Medulla oblongata (tissue), 1 donor: Measurements from ENCODE around the gene FCHSD2.
A peak's percentile ranks its signal among the peaks of the same experiment; 100 is the strongest.
"Not testable (repeated sequence)": the region's sequence is repeated elsewhere in the genome, so short reads cannot be mapped to it uniquely, and the experiment has no call there.

Experiments used
- DNase-seq: peaks from one replicate; pipeline ENCODE4 v3.0.0-alpha.2; 2015; ENCODE audit errors: extremely low spot score

The FCHSD2 gene

DNA sequence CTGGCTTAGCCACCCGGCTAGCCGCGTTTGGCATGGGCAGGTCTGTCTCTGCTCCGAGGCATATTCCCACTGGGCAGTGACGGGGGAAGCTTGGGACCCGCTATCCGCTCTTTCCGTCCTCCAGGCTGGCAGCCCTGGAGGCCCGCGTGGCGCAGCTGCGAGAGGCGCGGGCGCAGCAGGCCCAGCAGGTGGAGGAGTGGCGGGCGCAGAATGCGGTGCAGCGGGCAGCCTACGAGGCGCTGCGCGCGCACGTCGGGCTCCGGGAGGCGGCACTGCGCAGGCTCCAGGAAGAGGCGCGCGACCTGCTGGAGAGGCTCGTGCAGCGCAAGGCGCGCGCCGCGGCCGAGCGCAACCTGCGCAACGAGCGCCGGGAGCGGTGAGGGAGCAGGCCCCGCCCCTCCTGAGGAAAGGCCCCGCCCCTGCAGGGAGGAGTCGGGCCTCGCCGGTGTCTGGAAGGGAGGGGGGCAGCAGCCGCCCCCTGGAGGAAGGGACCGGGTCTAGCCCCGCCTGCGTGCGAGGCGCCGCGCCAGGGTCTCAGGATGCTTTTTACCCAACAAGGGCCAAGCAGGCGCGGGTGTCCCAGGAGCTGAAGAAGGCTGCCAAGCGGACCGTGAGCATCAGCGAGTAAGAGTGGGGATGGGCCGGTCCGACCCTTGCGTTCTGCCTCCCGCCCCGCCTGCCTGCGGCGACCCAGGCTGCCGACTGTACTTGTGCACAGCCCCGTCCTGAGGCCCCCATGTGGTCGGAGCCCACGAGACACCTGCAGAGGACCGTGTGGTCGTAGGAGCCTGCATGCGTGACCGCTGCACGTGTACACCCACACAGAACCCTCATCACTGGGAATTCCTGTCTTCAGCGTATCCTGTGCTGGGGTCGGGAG, 320.0 kb downstream of the FCHSD2 start:
- DNase-seq, result peak; percentile 87

DNA sequence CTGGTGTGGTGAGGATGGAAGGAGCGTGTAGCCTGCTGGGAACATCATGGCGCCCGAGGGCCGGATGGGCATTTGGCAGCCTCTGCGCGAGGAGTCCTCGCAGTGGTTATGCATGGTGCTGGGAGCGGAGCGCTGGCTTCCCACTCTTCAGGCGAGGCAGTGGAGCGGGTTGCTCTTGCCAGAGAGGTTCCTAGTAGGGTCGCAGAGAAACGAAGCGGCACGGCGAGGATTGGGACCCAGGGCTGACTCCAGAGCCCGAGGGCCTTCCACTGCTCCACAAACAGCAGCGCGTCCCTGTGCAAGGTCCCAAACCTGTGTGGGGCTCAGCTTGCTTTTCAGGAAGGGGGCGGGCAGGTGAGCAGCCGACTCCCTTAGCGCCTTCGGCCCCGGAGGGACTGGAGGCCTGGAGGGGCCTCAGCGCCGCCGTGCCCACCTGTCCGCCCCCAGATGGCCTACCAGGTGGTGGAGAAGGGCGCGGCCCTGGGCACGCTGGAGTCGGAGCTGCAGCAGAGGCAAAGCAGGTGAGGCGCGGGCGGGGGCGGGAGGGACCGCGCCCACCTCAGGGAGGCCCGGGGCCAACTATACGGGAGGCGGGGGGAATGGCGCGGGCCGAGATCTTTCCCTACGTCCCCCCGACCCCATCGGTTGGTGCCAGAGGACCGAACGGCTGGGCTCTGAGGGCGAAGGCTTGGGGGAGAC, 320.7 kb downstream of the FCHSD2 start:
- no peak for DNase-seq

- DNase-seq, result no peak
Observed at GRCh38 chr11:72820439-72821139, 321.5 kb downstream of the FCHSD2 start.

GRCh38 chr11:72818971-72819370, 323.1 kb downstream of the FCHSD2 start:
- no peak for DNase-seq

DNA sequence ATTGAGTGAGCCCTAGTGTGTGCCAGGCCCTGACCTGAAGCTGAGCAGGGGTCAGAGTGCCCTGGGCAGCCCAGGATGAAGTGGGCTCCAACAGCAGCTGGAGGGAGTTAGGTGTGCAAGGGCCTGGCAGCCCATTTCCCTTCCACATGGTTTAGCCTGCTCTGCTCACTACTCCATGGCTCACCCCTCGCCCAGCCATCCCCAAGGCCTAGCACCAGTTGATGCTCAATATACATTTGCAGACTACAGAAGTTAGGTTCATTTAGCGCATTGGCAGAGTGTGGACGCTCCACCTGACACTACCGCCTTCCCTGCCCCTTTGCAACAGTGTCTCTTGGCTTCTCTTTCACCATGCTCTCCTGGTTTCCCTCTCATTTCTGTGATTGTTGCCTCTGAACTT, 324.2 kb downstream of the FCHSD2 start:
- DNase-seq, result no peak

- no peak for DNase-seq
Observed at GRCh38 chr11:72816404-72816990, 325.6 kb downstream of the FCHSD2 start.

DNA sequence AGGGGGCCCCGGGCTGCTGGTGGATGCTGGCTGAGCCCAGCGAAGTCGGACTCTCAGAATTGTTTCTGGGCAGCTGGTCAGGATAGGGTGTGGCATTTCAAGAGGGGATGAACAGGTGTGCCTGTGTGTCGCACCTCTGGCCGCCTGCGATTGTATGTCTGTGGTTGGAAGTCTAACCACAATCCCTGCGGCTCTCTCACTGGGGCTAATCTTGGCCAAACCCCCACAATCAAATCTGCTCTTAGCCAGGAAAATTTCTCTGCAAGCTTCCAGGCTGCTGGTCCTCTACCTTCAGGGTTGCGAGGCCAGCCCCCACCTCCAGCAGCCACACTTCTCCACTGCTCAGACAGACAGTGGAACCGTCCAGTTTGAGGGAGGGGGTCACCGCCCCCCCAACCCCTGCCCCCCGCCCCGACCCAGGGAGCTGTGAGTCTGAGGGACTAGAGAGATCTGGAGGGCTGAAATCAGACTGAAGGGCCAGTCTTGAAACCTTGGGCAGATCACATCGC, 327.0 kb downstream of the FCHSD2 start:
- no peak for DNase-seq

DNA sequence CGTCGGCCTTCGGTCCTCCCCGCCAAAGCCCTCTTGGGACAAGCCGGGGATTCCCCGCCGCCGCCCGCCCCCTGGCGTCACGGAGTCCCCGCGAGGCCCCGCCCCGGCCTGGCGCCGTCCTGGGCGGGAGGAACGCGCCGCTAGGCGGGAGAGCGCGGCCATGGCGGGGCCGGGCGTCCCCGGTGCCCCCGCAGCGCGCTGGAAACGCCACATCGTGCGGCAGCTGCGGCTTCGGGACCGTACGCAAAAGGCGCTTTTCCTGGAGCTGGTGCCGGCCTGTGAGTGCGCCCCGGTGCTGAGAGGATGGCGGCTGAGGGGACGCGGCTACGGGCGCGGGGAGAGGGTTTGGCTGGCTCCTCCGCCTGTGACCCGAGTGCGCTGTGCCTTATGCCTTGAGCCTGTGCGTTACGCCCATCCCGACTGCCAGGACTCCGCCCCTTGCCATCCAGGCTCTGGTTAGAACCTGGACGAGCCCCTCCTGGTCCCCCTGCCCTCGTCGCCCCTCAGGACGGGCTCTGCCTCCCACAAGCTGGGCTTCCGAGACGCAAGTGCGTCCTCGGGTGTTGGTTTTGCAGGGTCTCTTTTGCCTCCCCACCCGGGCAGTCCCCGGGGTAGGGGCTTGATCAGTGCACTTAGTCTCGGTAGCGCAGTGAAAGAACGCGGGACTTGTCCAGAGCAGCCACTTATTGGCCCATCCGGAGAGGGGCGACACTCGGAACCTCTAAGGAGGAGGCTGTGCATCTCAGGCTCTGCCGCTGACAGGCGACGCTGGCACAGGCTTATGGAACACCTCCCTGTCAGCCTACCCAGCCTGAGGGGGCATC, 327.6 kb downstream of the FCHSD2 start, which contains the start of gene ATG16L2:
Gene ATG16L2 (plus strand): TSS at position 126 of the 824 bp plus-strand sequence. CDS start 35 bp downstream, at position 161.
- DNase-seq, result peak; percentile 93

GRCh38 chr11:72813740-72814285, 328.3 kb downstream of the FCHSD2 start:
- peak; percentile 84 for DNase-seq

GRCh38 chr11:72812967-72813739, 329.0 kb downstream of the FCHSD2 start:
- DNase-seq, result peak; percentile 53

- no peak for DNase-seq
Observed at GRCh38 chr11:72812604-72812966, 329.5 kb downstream of the FCHSD2 start.

DNA sequence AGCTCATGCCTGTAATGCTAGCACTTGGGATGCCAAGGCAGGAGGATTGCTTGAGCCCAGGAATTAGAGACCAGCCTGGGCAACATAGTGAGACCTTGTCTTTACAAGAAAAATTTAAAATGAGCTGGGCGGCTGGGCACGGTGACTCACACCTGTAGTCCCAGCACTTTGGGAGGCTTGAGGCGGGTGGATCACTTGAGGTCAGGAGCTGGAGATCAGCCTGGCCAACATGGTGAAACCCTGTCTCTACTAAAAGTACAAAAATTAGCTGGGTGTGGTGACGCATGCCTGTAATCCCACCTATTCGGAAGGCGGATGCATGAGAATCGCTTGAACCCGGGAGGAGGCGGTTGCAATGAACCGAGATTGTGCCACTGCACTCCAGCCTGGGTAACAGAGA, 330.4 kb downstream of the FCHSD2 start:
- DNase-seq, result not testable (repeated sequence)

DNA sequence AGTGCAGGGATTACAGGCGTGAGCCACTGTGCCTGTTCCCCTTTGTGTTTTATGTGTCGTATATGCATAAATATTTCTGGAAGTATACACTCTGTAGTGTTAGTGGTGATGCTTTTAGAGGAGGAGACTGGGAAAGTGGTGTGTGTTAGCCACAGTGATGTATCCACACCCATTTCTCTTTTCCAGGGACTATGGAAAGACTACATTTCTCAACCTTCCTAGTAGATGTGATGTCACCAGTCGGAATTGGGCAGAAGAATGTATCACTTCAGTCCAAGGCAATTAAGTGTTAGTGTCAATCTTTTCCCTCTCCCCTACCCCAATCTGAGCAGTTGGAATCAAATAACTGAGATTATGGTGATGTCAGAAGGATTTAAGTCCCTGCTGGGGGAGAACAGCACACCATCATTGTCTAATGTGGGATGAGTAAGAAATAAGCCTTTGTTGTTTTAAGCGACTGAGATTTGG, 333.8 kb downstream of the FCHSD2 start:
- DNase-seq, result no peak

- no peak for DNase-seq
Observed at GRCh38 chr11:72807792-72808191, 334.3 kb downstream of the FCHSD2 start.

GRCh38 chr11:72807021-72807693, 335.0 kb downstream of the FCHSD2 start:
- peak; percentile 45 for DNase-seq

- DNase-seq, result not testable (repeated sequence)
Observed at GRCh38 chr11:72806378-72806777, 335.7 kb downstream of the FCHSD2 start.

- peak; percentile 44 for DNase-seq
Observed at GRCh38 chr11:72805216-72805615, 336.9 kb downstream of the FCHSD2 start.

DNA sequence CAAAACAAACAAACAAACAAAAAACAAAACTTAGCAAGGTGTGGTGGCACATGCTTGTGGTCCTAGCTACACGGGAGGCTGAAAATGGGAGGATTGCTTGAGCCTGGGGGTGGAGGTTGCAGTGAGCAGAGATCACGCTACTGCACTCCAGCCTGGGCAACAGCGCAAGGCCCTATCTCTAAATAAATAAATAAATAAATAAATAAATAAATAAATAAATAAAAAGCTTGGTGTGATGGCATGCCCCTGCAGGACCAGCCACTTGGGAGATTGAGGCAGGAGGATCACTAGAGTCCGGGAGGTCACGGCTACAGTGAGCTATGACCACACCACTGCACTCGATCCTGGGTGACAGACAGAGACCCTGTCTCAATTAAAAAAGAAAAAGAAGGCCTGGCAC, 339.3 kb downstream of the FCHSD2 start:
- no peak for DNase-seq

DNA sequence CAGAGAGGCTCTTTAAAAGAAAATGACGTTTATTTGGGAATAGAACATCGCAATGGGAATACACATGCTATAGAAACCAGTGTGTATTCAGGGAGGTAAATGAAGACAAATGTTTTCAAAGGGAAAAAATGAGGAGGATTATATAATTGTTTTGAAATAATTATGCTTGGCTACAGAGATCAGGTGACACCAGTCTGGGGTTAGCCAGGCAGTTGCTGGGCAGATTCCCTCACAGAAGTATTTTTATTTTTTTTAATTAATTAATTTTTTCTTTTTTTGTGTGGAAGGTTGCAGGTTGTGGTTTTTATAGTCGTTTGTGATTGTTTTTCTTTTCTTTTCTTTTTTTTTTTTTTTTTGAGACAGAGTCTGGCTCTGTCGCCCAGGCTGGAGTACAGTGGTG, 342.7 kb downstream of the FCHSD2 start:
- DNase-seq, result no peak
